GM06990 (cell line): ENCODE results near the gene ZBTB48.

Experiments used
- DNase-seq: peaks from one replicate; pipeline ENCODE4 v3.0.0-alpha.2; 2011; ENCODE audit not compliant: insufficient read length; ENCODE audit errors: extremely low read depth
- H3K27me3 ChIP-seq: replicated peaks from 2 replicates; pipeline ENCODE4 v1.6.0; 2011; ENCODE audit warnings: low read length; ENCODE audit not compliant: control insufficient read depth, insufficient read depth
- H3K36me3 ChIP-seq: 2 replicates; pipeline ENCODE4 v1.5.1; 2011; ENCODE audit warnings: low read length; ENCODE audit not compliant: control insufficient read depth, insufficient read depth
- H3K4me3 ChIP-seq: replicated peaks from 2 replicates; pipeline ENCODE4 v1.5.1; 2011; ENCODE audit warnings: low read depth, mild to moderate bottlenecking, control low read depth, low read length
- CTCF ChIP-seq: IDR thresholded peaks from 2 replicates; pipeline ENCODE4 v1.5.1; 2011; ENCODE audit warnings: low read length, control low read depth, mild to moderate bottlenecking, inconsistent platforms; ENCODE audit not compliant: insufficient read depth, poor library complexity, severe bottlenecking

The ZBTB48 gene

GRCh38 chr1:6536291-6536690 lies 43.5 kb upstream of the ZBTB48 start:
- DNase-seq: no peak
- TF ChIP-seq CTCF: no peak
- Histone ChIP-seq H3K4me3 (no peak overlapping the region), H3K36me3 (peaks cover 11% of the 10 kb centered on the region), H3K27me3 (no peaks in the 10 kb centered on the region)

GRCh38 chr1:6538956-6539355 lies 40.8 kb upstream of the ZBTB48 start:
- no peak for TF ChIP-seq CTCF
- peaks cover 4% of the 10 kb centered on the region for H3K36me3 ChIP-seq
- DNase-seq: no peak
- no peaks in the 10 kb centered on the region for H3K27me3 ChIP-seq
- no peak overlapping the region for H3K4me3 ChIP-seq

- DNase-seq: no peak
- TF ChIP-seq CTCF: no peak
- H3K36me3 ChIP-seq: peaks cover 14% of the 10 kb centered on the region
These were observed 35.0 kb upstream of the ZBTB48 start for GRCh38 chr1:6544831-6545230.

GRCh38 chr1:6545276-6546112 lies 34.3 kb upstream of the ZBTB48 start:
- Histone ChIP-seq H3K36me3 (peaks cover 17% of the 10 kb centered on the region), H3K27me3 (no peaks in the 10 kb centered on the region), H3K4me3 (no peak overlapping the region)
- TF ChIP-seq CTCF: no peak
- DNase-seq: no peak

More at GRCh38 chr1:6544831-6545230, 35.0 kb upstream of the ZBTB48 start:
- no peak overlapping the region for H3K4me3 ChIP-seq
- H3K27me3 ChIP-seq: no peaks in the 10 kb centered on the region

GRCh38 chr1:6546326-6546725 lies 33.5 kb upstream of the ZBTB48 start:
- no peak for DNase-seq
- Histone ChIP-seq H3K4me3 (no peak overlapping the region), H3K36me3 (peaks cover 19% of the 10 kb centered on the region), H3K27me3 (no peaks in the 10 kb centered on the region)
- no peak for TF ChIP-seq CTCF
